ENCODE data around the gene SHH.

DNA sequence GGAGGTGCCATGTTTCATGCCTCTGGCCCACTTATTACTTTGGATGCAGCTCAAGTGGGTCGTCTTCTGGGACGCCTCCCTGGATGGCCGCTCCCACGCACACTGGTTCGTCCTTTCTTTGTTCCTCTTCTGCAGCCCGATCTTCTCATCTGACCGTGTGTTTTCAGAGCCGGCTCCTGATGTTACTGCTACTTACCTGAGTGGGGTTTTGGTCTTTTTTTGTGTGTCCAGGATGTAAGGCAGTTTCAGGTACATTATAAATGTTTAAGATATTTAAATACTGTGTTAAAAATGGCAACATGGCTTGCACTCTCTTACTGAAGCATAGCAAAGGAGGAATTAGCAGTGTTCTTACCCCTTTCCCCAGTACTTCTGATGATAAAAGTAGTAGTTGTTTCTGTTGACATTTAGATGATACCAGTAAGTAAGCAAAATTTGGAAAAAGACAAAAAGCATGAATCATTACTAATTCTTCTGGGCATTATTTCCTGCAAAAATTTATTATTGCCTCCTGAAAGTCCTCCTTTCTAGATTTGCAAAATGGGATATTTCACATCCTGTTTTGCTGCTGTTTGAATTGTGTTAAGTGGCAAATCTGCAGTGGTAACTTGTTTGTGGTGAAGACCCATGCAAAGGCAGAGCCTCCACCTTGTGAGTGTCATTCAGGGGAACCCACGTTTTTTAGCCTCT is 59.4 kb downstream of the SHH start:
- TF ChIP-seq PPARA (CRISPR knock-in tag; IDR thresholded peaks at IDR 0.05; ENCODE audit: borderline replicate concordance), result no peak
- TF ChIP-seq ESRRG (CRISPR knock-in tag; IDR thresholded peaks at IDR 0.05), result no peak
- no peak for TF ChIP-seq ZNF8 (CRISPR knock-in tag; IDR thresholded peaks at IDR 0.05)
- no peak for TF ChIP-seq SNAI2 (CRISPR knock-in tag; IDR thresholded peaks at IDR 0.05)
- TF ChIP-seq ISL1 (CRISPR knock-in tag; IDR thresholded peaks at IDR 0.05), result no peak
- TF ChIP-seq, protein P1, sequence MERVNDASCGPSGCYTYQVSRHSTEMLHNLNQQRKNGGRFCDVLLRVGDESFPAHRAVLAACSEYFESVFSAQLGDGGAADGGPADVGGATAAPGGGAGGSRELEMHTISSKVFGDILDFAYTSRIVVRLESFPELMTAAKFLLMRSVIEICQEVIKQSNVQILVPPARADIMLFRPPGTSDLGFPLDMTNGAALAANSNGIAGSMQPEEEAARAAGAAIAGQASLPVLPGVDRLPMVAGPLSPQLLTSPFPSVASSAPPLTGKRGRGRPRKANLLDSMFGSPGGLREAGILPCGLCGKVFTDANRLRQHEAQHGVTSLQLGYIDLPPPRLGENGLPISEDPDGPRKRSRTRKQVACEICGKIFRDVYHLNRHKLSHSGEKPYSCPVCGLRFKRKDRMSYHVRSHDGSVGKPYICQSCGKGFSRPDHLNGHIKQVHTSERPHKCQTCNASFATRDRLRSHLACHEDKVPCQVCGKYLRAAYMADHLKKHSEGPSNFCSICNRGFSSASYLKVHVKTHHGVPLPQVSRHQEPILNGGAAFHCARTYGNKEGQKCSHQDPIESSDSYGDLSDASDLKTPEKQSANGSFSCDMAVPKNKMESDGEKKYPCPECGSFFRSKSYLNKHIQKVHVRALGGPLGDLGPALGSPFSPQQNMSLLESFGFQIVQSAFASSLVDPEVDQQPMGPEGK (CRISPR knock-in tag; IDR thresholded peaks at IDR 0.05; ENCODE audit: borderline replicate concordance), result no peak
- TF ChIP-seq ARNTL (CRISPR knock-in tag; IDR thresholded peaks at IDR 0.05; ENCODE audit: borderline replicate concordance, low read depth), result no peak
- TF ChIP-seq CSDC2 (CRISPR knock-in tag; IDR thresholded peaks at IDR 0.05), result no peak
- no peak for TF ChIP-seq ZFP30 (CRISPR knock-in tag; IDR thresholded peaks at IDR 0.05)
- TF ChIP-seq ZFP3 (CRISPR knock-in tag; IDR thresholded peaks at IDR 0.05), result no peak
- TF ChIP-seq, protein P2, sequence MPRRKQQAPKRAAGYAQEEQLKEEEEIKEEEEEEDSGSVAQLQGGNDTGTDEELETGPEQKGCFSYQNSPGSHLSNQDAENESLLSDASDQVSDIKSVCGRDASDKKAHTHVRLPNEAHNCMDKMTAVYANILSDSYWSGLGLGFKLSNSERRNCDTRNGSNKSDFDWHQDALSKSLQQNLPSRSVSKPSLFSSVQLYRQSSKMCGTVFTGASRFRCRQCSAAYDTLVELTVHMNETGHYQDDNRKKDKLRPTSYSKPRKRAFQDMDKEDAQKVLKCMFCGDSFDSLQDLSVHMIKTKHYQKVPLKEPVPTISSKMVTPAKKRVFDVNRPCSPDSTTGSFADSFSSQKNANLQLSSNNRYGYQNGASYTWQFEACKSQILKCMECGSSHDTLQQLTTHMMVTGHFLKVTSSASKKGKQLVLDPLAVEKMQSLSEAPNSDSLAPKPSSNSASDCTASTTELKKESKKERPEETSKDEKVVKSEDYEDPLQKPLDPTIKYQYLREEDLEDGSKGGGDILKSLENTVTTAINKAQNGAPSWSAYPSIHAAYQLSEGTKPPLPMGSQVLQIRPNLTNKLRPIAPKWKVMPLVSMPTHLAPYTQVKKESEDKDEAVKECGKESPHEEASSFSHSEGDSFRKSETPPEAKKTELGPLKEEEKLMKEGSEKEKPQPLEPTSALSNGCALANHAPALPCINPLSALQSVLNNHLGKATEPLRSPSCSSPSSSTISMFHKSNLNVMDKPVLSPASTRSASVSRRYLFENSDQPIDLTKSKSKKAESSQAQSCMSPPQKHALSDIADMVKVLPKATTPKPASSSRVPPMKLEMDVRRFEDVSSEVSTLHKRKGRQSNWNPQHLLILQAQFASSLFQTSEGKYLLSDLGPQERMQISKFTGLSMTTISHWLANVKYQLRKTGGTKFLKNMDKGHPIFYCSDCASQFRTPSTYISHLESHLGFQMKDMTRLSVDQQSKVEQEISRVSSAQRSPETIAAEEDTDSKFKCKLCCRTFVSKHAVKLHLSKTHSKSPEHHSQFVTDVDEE (CRISPR knock-in tag; IDR thresholded peaks at IDR 0.05), result no peak
- no peak for TF ChIP-seq ZC3H10 (CRISPR knock-in tag; IDR thresholded peaks at IDR 0.05)
- no peak for TF ChIP-seq TCF4 (CRISPR knock-in tag; IDR thresholded peaks at IDR 0.05; ENCODE audit: borderline replicate concordance)

Measured in SK-N-SH treated with all-trans-retinoic acid at 6 μM for 48 hours (cell line).